IPS-18c (cell line): ENCODE data around the gene TIGD2.
A peak's percentile ranks its signal among the peaks of the same experiment; 100 is the strongest.

ENCODE experiments used
- H3K4me3 ChIP-seq: 2 replicates; pipeline ENCODE4 v1.7.0; 2013; ENCODE audit warnings: low read depth, mild to moderate bottlenecking, low read length, moderate library complexity; ENCODE audit not compliant: insufficient read depth
- H3K9me3 ChIP-seq: one replicate; pipeline ENCODE4 v1.6.1; 2013; ENCODE audit warnings: mild to moderate bottlenecking, low read length, moderate library complexity; ENCODE audit not compliant: control insufficient read depth, insufficient read depth

TIGD2 gene

DNA sequence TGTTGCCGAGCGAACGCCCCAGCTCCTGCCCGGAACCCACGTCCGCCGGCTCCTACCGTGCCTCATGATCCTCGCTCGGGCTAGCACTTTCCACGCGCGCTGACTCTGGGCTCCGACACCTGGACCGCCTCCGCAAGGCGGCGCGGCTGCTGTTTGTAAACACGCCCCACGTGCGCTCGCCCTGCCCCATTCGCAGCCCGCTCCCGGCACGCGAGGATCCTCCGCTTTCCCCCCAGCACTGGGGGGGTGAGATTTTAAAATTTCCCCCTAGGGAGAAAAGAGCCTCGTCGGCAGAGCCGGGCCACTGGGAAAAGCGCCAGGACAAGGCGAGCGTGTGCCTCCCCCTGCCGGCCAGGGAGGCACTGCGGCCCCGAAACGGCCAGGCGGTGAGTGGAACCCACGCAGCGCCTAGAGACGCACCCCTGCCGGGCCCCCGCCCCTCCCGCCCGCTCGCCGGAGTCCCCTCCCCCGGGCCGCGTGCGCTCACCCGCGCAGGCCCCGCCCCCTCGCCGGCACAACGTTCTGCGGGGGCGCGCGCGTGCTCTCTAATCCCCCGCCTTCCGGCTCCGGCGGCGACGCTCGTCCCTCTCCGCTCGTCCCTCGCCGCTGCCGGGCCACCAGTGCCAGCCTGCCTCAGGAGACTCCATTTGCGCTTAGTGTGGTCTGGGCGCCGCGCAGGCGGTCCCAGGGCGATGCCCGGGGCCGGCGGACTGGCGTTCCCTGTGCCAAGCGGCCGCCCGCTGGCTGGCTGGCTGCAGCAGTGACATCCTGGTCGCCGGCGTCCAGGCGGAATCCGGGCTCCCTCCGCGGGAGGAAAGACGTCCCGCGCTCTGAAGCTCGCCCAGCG is at the start of gene TIGD2:
TSS of gene TIGD2 (plus strand) at position 548 of the 847 bp plus-strand sequence. CDS start 1,442 bp downstream, outside the sequence.
- H3K9me3 ChIP-seq, result no peaks in the 10 kb centered on the region
- H3K4me3 ChIP-seq, result peak within 1 kb of the TSS; percentile 89

DNA sequence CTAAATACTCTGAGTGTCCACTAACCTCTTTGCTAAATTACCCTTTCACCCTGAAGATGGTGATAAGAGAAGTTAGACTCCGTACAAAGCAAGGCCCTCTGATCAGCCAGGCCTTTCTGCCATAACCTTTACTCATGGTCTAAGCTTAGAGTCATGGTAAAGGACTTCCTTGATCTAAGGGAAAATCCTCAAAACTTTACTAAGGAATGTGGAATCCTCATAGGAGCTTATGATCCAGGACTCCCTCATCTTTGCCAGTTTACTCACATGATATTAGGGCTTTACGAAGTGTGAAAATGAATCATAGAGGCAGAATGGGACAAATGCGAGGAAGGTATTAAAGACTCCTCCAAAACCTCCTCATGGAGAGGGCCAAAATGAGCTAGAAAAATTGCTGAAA is 46.5 kb upstream of the TIGD2 start:
- Histone ChIP-seq H3K9me3 (peaks cover 4% of the 10 kb centered on the region), H3K4me3 (no peak overlapping the region)

- peaks cover 4% of the 10 kb centered on the region for H3K9me3 ChIP-seq
- no peak overlapping the region for H3K4me3 ChIP-seq
Measured at GRCh38 chr4:89067417-89067816, 43.9 kb upstream of the TIGD2 start.

DNA sequence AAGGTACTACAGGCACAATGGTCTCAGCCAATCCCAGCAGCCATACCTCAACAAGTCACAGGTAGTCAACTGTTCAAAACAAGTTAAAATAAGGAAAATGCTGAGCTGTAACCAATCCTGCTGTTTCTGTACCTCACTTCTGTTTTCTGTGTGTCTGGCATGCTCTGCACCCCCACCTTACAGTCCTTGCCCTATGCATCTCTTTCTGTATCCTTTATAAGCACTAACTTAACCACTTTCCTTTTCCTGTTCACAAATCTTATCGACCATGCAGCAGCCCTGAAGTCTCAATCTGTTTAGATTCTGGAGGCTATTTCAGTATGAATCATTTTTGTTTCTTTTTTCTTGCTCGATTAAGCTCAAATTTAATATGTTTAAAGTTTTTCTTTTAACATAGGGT is 41.9 kb upstream of the TIGD2 start:
- H3K4me3 ChIP-seq, result no peak overlapping the region
- H3K9me3 ChIP-seq, result peaks cover 4% of the 10 kb centered on the region

DNA sequence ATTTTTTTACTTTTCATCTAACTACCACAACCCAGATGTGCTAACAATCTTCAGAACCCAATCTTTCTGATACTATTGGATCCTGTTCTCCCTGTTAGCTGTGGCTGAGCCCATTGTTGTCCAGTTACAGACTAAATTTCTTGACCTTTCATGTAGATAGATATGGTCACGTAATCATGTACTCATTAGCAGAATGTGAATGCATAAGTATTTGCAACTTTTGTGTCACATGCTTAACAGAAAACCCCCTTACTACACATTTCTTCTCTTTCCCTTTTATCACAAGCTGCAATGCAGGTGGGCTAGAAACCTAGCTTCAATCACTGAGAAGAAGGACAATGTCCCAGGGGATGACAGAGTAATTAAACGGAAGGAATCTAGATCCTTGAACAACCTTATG is 41.3 kb upstream of the TIGD2 start:
- H3K4me3 ChIP-seq, result no peak overlapping the region
- peaks cover 4% of the 10 kb centered on the region for H3K9me3 ChIP-seq

DNA sequence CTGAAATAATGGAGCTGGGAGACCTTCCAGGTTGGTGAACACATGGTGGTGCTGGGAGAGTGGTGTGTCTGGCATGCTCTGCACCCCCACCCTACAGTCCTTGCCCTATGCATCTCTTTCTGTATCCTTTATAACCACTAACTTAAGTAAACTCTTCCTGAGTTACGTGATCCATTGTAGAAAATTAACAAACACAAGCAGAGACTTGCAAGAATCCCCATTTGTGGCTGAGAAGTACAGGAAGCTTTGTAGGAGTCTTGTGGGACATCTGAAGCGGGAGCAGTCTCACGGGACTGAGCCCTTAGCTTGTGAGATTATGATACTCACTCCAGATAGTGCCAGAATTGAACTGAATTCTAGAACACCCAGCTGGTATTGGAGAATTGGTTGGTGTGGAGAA is 40.0 kb upstream of the TIGD2 start:
- Histone ChIP-seq H3K4me3 (no peak overlapping the region), H3K9me3 (peaks cover under 1% of the 10 kb centered on the region)

DNA sequence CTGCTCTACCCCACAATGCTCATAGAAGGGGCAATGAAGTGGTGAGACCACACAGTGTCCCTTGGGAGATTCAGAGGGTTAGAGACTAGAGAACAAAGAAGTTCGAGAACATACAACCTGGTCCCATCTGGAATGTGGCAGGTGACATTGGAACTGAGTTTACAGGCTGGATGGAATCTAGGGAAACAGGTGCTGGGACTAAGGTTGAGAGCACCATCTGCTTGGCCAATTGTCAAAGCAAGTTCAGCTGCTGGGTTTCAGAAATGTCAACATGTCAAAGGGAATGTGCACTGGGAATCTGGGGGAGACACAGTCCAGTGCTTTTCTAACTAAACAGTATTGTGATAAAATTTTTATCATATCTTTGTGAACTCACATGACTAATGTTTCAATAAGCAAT is 38.4 kb upstream of the TIGD2 start:
- Histone ChIP-seq H3K9me3 (no peaks in the 10 kb centered on the region), H3K4me3 (no peak overlapping the region)

DNA sequence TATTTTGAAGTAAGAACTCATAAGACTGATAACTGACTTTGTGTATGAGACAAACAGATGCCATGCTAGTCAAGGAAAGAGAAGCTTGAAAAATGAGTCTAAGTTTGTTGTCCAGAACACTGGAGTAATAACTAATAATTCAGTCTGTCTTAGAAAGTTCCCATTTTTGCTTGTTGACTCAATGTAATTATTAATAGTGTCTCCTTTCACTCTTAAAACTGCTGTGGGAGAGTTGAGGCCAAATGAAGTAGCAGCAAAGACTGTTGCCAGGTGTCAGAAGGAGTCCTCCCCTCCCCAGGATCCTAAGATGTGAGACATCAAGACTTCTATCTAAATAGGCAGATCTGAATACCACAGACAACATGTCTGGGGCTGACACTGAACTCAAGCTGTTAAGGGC is 33.6 kb upstream of the TIGD2 start:
- Histone ChIP-seq H3K4me3 (no peak overlapping the region), H3K9me3 (no peaks in the 10 kb centered on the region)

DNA sequence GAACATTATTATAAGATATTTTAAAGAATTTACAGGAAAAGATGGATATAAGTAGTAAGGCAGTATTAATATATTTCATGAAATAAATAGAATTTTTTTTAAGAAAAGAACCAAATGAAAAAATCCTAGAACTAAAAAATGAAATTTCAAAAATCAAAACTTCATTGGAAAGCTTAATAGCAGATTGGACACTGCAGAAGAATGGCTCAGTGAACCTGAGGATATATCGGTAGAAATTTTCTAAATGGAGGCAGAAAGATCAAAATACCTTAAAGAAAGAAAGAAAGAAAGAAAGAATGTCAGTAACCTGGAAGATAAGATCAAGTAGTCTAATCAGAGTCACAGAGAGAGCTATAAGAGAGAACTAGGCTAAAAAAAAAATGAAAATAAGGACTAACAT is 33.0 kb upstream of the TIGD2 start:
- H3K9me3 ChIP-seq, result no peaks in the 10 kb centered on the region
- no peak overlapping the region for H3K4me3 ChIP-seq

- no peak overlapping the region for H3K4me3 ChIP-seq
- H3K9me3 ChIP-seq, result peaks cover 2% of the 10 kb centered on the region
Measured at GRCh38 chr4:89099034-89099433, 12.3 kb upstream of the TIGD2 start.

DNA sequence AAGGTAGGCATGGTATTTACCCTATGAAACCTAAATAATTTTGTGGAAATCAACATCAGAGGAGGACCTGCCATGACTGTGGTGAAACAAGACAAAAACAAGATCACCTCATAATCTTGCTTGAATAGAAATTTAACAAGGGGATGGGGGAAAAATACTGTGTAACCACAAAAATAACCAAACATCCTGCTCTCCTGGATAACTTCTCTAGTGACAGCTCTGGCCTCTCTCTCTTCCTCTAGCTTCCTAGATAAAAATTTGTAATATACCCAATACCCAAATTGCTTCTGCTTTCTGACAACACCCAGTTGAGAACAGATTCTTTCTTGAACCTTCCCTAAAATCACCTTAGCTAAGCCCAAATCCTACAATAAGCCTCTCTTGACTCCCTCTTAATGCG is 11.9 kb upstream of the TIGD2 start:
- H3K4me3 ChIP-seq, result no peak overlapping the region
- peaks cover 2% of the 10 kb centered on the region for H3K9me3 ChIP-seq

- Histone ChIP-seq H3K4me3 (no peak overlapping the region), H3K9me3 (peaks cover 2% of the 10 kb centered on the region)
Measured at GRCh38 chr4:89100853-89101252, 10.5 kb upstream of the TIGD2 start.

DNA sequence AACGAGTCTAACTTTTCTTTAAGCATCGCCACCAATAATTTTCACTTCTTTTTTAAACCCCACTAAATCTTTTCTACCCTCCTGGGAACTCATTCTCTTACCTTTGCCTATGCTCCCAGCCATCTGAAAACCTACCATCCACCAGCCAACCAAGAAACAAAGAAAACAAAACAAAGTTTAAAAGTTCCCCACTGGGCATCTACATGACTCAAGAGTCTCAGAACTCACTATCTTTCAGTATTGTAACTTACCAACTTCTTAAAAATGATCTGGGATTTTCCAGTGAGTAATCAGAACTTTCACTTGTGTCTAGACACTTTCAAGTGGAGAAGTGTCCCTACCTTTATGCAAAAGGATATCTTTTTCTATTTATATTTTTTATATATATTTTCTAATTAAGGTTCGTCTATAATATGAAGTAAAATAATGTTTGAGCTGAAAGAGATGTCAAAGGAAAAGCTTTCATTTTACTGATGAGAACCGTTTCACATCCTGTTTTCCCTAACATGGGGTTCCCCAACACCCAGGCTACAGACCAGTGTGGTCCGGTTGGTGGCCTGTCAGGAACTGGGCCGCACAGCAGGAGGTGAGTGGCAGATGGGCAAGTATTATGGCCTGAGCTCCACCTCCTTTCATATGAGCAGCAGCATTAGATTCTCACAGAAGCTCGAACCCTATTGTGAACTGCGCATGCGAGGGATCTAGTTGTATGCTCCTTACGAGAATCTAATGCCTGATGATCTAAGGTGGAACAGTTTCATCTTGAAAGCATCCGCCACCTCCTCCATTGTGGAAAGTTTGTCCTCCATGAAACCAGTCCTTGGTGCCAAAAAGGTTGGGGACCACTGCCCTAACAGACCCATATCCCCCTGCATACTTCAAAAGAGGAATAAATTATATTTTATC is 9.8 kb upstream of the TIGD2 start:
- peaks cover 2% of the 10 kb centered on the region for H3K9me3 ChIP-seq
- H3K4me3 ChIP-seq, result no peak overlapping the region

DNA sequence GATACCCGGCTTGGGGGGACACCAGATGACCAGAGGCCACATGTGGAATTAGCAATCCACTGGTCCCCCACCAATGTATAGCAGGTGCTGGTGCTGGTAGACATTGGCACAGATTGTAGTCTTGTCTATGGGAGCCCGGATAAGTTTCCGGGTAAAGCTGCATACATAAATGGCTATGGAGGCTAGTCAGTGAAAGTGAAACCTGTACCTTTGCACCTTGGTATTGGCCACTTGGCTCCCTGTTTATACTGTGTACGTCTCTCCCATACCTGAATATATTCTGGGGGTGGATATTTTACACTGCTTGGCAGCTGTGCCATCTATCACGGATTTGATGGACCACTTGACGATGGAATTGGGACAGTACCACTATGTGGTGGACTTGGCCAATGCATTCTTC is 5.6 kb upstream of the TIGD2 start:
- H3K4me3 ChIP-seq, result no peak overlapping the region
- no peaks in the 10 kb centered on the region for H3K9me3 ChIP-seq

GRCh38 chr4:89108091-89108490 is 3.2 kb upstream of the TIGD2 start:
- Histone ChIP-seq H3K4me3 (no peak overlapping the region), H3K9me3 (no peaks in the 10 kb centered on the region)

- peak overlapping the region; percentile 83; the same call in 1 of the 2 replicates for H3K4me3 ChIP-seq
- no peaks in the 10 kb centered on the region for H3K9me3 ChIP-seq
Measured at GRCh38 chr4:89109841-89110540, 1.3 kb upstream of the TIGD2 start.

GRCh38 chr4:89110541-89110985 is 770 bp upstream of the TIGD2 start:
- Histone ChIP-seq H3K9me3 (no peaks in the 10 kb centered on the region), H3K4me3 (peak overlapping the region; percentile 83)
